Peyer's patch (tissue), 4 donors: ENCODE results near the gene TUBGCP3. TPM values are rescaled to one million over a fixed set of nuclear protein-coding genes. Genes with fewer than 3 reads are reported as not detected.
"Not testable (repeated sequence)": the region's sequence is repeated elsewhere in the genome, so short reads cannot be mapped to it uniquely, and the experiment has no call there.

Experiments
- DNase-seq, 3 donors: peaks; one replicate each; pipeline ENCODE4 v3.0.0-alpha.2; 2017 to 2019
- H3K27ac ChIP-seq, 4 donors: fragments of 200-600 bp; sonication (generic); one replicate each; pipeline ENCODE4 v1.5.1; 2016 to 2019
- H3K27me3 ChIP-seq, 2 donors: fragments of 200-600 bp; sonication (generic); one replicate each; pipeline ENCODE4 v1.5.1; 2019
- H3K36me3 ChIP-seq, 3 donors: fragments of 200-600 bp; sonication (generic); one replicate each; pipeline ENCODE4 v1.5.1; 2016 to 2019
- H3K4me1 ChIP-seq, 4 donors: fragments of 200-600 bp; sonication (generic); one replicate each; pipeline ENCODE4 v1.5.1; 2016 to 2019
- H3K4me3 ChIP-seq, 4 donors: fragments of 200-600 bp; sonication (generic); 1 replicate in 3 of 4; 2 replicates in 1 of 4; pipeline ENCODE4 v1.5.1; 2016 to 2019; ENCODE audit warnings: mild to moderate bottlenecking in 1 of 4
- H3K9me3 ChIP-seq, 4 donors: fragments of 200-600 bp; sonication (generic); one replicate each; pipeline ENCODE4 v1.5.1; 2016 to 2019; ENCODE audit warnings: mild to moderate bottlenecking in 1 of 4
- POLR2A ChIP-seq, 2 donors: fragments of 450-650 bp; IDR thresholded peaks; one replicate each; pipeline ENCODE4 v1.5.1; 2017; ENCODE audit warnings: antibody characterized with exemption in 2 of 2, mild to moderate bottlenecking in 2 of 2, moderate library complexity in 2 of 2
- total RNA-seq, 4 donors: library from RNA; depleted of rRNA; stranded (reverse); fragments of >200 nt; gene quantifications; one replicate each; pipeline ENCODE4 v1.1.0, GENCODE V29; 2016
- TF ChIP-seq, protein P1 (sequence below), 6 experiments: fragments of 450-650 bp in 4 of 6; fragments of 200-600 bp in 2 of 6; sonication (generic) in 1 of 6; IDR thresholded peaks; one replicate each; pipeline ENCODE4 v1.5.1; 2017 to 2019; ENCODE audit warnings: antibody characterized with exemption in 6 of 6, mild to moderate bottlenecking in 3 of 6, moderate library complexity in 1 of 6

The TUBGCP3 gene
- total RNA-seq, 4 donors from 2014 or later, result 32.2 to 75.9 (median 43.6) TPM

DNA sequence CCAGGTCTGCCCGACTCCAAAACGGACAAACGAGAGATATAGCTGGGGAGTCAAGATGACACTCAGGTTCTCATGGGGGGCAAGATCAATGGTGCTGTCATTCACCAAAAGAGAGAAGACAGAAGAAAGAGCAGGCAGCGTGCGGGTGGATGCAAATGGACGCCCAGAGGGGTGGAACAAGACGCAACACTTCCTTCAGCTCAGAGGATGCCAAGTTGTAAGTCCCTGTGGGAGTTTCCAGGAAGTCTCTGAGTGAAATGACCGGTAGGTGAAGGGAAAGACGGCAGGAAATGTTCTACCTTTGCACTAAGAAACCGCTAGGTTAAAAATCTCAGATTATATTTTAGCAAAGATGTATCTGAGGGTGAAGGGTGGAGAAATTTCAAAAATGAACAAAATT lies 26.5 kb downstream of the TUBGCP3 start:
- Histone ChIP-seq H3K4me1 (no peaks in the 10 kb centered on the region), H3K27me3 (no peaks in the 10 kb centered on the region), H3K4me3 (no peak overlapping the region), H3K36me3 (peaks cover 0 to 38% (median 0%) of the 10 kb centered on the region in 3 donors), H3K9me3 (no peaks in the 10 kb centered on the region), H3K27ac (no peak overlapping the region)
- TF ChIP-seq, protein P1, sequence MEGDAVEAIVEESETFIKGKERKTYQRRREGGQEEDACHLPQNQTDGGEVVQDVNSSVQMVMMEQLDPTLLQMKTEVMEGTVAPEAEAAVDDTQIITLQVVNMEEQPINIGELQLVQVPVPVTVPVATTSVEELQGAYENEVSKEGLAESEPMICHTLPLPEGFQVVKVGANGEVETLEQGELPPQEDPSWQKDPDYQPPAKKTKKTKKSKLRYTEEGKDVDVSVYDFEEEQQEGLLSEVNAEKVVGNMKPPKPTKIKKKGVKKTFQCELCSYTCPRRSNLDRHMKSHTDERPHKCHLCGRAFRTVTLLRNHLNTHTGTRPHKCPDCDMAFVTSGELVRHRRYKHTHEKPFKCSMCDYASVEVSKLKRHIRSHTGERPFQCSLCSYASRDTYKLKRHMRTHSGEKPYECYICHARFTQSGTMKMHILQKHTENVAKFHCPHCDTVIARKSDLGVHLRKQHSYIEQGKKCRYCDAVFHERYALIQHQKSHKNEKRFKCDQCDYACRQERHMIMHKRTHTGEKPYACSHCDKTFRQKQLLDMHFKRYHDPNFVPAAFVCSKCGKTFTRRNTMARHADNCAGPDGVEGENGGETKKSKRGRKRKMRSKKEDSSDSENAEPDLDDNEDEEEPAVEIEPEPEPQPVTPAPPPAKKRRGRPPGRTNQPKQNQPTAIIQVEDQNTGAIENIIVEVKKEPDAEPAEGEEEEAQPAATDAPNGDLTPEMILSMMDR (IDR thresholded peaks at IDR 0.05), result no peak
- TF ChIP-seq POLR2A (IDR thresholded peaks at IDR 0.05), result no peak
- no peak for DNase-seq

DNA sequence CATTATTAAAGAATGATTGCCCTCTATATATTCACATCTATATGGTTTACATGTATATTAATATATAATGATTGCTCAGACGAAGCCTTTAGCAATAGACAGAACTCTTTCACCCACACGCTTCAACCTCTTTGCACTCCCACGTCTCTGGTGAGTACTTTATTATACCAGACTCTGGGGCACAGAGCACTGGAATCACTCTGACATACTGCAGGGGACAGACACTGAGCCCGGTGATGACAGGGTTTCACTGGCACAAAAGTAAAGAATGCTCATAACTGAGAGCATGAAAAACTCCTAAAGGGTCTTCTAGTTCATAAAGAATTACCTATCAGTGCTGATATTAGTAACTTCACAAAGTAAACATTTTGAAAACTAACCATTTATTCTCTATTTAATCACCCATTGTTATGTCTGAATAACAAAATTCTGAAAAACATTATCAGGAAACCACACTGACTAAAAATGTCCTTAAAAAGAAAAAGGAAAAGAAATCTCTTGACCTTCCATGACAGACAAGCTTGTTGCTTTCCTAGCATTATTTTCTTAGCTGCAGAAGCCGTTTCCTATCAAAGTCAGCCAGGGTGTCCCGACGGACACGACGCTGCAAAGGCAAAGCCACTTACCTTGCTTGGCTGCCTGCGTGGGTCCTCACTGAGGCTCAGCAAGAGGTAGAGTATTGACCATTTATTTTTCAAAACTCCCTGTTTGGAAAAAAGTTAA lies 29.1 kb downstream of the TUBGCP3 start:
- Histone ChIP-seq H3K9me3 (no peaks in the 10 kb centered on the region), H3K4me1 (no peaks in the 10 kb centered on the region), H3K4me3 (no peak overlapping the region), H3K27me3 (no peaks in the 10 kb centered on the region), H3K36me3 (peaks cover 0 to 56% (median 0%) of the 10 kb centered on the region in 3 donors), H3K27ac (no peak overlapping the region)
- DNase-seq, result no peak
- no peak for TF ChIP-seq POLR2A (IDR thresholded peaks at IDR 0.05)
- TF ChIP-seq, protein P1 (IDR thresholded peaks at IDR 0.05), result no peak

DNA sequence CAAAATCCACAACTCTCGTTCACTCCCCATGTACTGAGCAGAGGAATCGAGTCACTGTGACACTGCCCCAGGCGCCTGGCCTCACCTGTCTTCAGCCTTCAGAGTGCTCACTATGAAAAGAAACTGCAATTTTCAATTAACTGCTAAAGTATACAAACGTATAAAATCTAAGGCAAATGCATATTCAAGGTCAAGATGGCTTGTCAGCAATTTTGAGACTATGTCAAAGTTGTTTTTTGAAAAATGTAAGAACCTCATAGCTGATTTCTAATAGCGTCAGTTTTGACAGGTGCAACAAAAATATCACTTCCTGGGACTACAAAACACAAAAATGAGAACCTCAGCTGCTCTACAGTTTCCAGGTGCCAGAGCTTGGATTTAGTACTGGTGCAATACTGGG lies 31.4 kb downstream of the TUBGCP3 start:
- no peak for DNase-seq
- Histone ChIP-seq H3K4me3 (no peak overlapping the region), H3K9me3 (no peaks in the 10 kb centered on the region), H3K27me3 (no peaks in the 10 kb centered on the region), H3K27ac (no peak overlapping the region), H3K4me1 (no peaks in the 10 kb centered on the region), H3K36me3 (peaks cover 0 to 75% (median 0%) of the 10 kb centered on the region in 3 donors)
- TF ChIP-seq, protein P1 (IDR thresholded peaks at IDR 0.05), result no peak
- TF ChIP-seq POLR2A (IDR thresholded peaks at IDR 0.05), result no peak

DNA sequence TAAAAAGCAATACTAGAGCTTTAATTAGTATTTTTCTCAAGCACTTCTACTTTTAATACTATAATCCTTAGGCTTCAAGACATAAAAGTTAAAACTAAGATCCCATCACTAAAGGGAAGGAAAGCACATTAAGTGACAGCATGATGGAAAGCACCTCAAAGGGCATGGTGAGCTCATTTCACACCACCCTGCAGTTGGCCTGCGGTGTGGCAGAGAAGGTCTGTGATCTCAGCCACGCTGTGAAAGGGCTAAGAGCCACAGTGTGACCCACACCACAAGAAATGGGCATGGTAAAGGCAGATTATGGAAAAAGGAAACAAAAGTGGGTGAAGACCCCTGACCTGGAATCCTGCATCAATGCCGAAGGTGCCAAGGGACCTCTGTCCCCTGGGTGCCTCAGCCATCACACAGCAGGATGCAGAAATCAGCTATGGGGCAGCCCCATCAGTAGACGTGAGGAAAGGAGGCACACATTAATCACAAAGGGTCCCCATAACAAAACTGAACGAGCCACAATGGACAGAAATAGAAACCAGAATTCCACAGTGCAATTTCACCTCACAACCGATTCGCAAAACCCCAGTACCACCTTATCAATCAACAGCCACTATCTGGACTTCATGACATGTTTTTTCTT lies 33.6 kb downstream of the TUBGCP3 start:
- Histone ChIP-seq H3K9me3 (no peaks in the 10 kb centered on the region), H3K27me3 (no peaks in the 10 kb centered on the region), H3K27ac (no peak overlapping the region), H3K4me3 (no peak overlapping the region), H3K4me1 (no peaks in the 10 kb centered on the region), H3K36me3 (peaks cover 0 to 87% (median 0%) of the 10 kb centered on the region in 3 donors)
- DNase-seq, result no peak
- no peak for TF ChIP-seq POLR2A (IDR thresholded peaks at IDR 0.05)
- TF ChIP-seq, protein P1 (IDR thresholded peaks at IDR 0.05), result no peak

DNA sequence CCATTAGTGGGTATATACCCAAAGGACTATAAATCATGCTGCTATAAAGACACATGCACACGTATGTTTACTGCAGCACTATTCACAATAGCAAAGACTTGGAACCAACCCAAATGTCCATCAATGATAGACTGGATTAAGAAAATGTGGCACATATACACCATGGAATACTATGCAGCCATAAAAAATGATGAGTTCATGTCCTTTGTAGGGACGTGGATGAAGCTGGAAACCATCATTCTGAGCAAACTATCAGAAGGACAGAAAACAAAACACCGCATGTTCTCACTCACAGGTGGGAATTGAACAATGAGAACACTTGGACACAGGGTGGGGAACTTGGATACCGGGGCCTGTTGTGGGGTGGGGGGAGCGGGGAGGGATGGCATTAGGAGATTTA lies 39.0 kb downstream of the TUBGCP3 start:
- not testable (repeated sequence) for H3K27ac ChIP-seq, H3K27me3 ChIP-seq, H3K4me1 ChIP-seq, DNase-seq, H3K9me3 ChIP-seq, H3K4me3 ChIP-seq
- H3K36me3 ChIP-seq, result peaks cover 0 to 86% (median 0%) of the 10 kb centered on the region in 3 donors

DNA sequence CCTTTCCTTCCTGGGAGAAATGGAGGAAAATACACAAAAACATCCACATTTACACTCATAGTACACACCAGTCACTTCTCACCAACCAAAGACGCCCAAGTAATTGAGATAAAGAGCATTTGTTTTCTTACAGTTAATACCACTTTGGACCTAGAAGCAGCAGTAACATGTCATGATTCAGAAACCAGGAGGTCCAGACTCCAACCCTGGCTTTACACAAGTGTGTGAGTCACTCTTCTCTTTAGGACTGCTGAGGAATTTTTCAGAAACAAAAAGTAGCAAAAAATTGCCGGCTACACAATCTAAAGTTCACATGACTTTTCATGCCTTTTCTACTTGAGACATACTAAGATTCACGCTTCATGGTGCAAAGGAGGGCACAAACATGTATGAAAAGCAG lies 42.1 kb downstream of the TUBGCP3 start:
- Histone ChIP-seq H3K27me3 (no peaks in the 10 kb centered on the region), H3K4me3 (no peak overlapping the region), H3K4me1 (no peaks in the 10 kb centered on the region), H3K27ac (no peak overlapping the region), H3K36me3 (peaks cover 0 to 54% (median 0%) of the 10 kb centered on the region in 3 donors), H3K9me3 (no peaks in the 10 kb centered on the region)
- no peak for DNase-seq
- TF ChIP-seq, protein P1 (IDR thresholded peaks at IDR 0.05), result no peak
- TF ChIP-seq POLR2A (IDR thresholded peaks at IDR 0.05), result no peak
